IPS-18a (cell line): ENCODE data around the gene TPRG1L.

ENCODE experiments used
- H3K27ac ChIP-seq: one replicate; pipeline ENCODE4 v1.5.1; 2013; ENCODE audit warnings: low read length
- H3K27me3 ChIP-seq: one replicate; pipeline ENCODE4 v1.6.1; 2013; ENCODE audit warnings: mild to moderate bottlenecking, low read length; ENCODE audit not compliant: control insufficient read depth, insufficient read depth
- H3K36me3 ChIP-seq: one replicate; pipeline ENCODE4 v1.6.1; 2013; ENCODE audit warnings: low read depth, low read length; ENCODE audit not compliant: control insufficient read depth
- H3K4me1 ChIP-seq: one replicate; pipeline ENCODE4 v1.6.1; 2013; ENCODE audit warnings: low read depth, low read length; ENCODE audit not compliant: control insufficient read depth
- H3K4me3 ChIP-seq: one replicate; pipeline ENCODE4 v1.5.1; 2013; ENCODE audit warnings: low read length
- H3K9ac ChIP-seq: one replicate; pipeline ENCODE4 v1.6.1; 2013; ENCODE audit warnings: mild to moderate bottlenecking, low read length, moderate library complexity
- H3K9me3 ChIP-seq: one replicate; pipeline ENCODE4 v1.6.1; 2013; ENCODE audit warnings: low read depth, low read length; ENCODE audit not compliant: control insufficient read depth

The TPRG1L gene

DNA sequence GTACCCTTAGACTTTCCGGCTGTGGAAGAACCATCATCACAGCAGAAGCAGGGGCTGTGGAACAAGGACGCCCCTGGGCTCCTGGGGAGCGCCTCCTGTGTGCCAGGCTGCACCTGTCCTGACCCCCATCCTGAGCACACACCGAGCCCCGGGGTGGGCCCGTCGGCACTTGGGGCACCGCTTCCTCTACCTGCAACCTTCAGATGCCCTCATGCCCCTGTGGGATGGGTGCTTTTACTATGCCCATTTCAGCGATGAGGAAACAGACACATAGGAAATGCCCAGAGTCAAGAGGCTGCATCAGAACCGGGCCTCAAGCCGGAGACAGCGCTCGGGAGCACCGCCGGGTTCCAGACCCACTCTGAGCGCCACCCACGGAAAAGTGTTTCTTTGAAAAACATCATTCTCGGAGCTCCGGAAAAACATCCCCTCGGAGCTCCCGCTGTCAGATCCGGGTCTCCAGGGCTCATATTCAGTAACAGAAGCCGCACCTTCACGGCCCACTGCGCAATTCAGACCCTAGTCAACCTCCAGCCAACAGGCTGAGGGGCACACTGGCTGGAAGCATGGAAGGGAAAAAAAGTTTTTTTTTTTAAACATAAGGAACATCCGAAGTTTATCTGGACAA is 8.0 kb downstream of the TPRG1L start:
- Histone ChIP-seq H3K27ac (no peak overlapping the region), H3K9ac (no peak overlapping the region), H3K9me3 (no peaks in the 10 kb centered on the region), H3K36me3 (peaks cover 28% of the 10 kb centered on the region), H3K4me3 (no peak overlapping the region), H3K4me1 (peaks cover 3% of the 10 kb centered on the region), H3K27me3 (no peaks in the 10 kb centered on the region)

DNA sequence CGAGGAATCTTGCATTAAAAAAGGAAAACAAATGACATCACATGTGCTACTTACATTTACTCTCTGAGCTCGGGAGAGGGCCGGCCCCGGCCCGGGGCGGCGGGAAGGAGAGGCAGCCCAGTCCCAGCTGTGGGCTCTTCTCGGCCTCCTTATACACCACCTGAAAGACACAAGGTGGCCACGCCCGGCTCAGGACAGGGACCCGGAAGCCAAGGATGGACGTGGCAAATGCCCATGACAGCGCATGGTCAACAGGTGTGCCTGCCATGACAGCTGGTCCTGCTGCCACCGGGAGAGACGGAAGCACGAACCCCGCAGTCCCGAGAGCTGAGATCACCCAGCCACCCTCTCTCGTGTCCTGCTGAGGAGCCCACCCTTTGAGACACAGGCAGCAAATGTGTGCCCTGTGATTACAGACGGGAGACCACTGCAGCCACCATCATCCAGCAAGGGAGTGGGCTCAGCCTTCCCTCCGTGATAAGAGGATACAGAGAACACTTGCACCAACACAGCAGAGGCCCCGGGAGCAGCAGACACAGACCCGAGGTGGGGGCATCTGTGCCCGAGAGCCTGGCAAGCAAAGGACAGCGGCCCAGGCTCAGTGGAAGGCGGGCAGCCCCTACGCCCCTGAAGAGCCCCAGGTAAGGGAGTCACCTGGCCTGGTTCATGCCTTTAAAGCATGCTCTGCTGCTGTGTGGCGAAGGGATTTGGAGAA is 8.7 kb downstream of the TPRG1L start:
- Histone ChIP-seq H3K9me3 (no peaks in the 10 kb centered on the region), H3K27me3 (no peaks in the 10 kb centered on the region), H3K36me3 (peaks cover 27% of the 10 kb centered on the region), H3K4me3 (no peak overlapping the region), H3K9ac (no peak overlapping the region), H3K27ac (no peak overlapping the region), H3K4me1 (peaks cover 3% of the 10 kb centered on the region)

DNA sequence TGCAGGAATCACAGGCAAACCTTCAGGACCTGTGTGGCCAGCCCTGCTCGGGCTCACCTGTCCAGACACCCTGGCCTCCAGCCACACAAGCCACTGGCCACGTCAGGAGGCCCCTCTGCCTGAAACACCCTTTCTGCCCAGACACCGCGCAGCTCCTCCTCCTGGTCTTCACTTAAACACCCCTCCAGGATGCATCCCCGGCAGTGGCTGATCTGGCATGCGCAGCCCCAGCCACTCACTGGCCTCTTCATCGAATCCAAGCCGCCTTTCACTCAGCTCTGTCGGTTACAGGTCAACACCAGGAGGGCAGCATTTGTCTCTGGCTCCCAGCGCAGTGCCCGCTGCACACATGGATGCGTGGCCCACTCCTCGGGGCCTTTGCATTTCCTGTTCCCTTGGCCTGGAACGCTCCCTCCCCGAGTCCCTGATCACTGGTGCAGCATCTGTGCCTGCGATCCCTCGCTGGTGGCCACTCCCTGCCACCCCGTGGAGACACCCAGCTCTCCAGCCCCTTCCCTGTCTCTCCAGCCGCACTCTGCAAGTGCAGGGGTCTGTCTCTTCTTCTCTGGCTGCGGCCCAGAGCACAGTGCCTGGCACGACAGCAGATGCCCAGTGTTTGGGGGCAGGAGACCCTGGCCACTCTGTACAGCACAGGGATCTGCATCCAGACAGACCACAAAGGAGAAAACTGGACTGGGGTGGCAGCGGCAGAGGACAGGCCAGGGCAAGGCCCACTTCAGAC is 9.4 kb downstream of the TPRG1L start:
- H3K27me3 ChIP-seq, result no peaks in the 10 kb centered on the region
- no peak overlapping the region for H3K4me3 ChIP-seq
- H3K4me1 ChIP-seq, result peaks cover 3% of the 10 kb centered on the region
- no peak overlapping the region for H3K9ac ChIP-seq
- no peak overlapping the region for H3K27ac ChIP-seq
- H3K36me3 ChIP-seq, result peaks cover 21% of the 10 kb centered on the region
- H3K9me3 ChIP-seq, result no peaks in the 10 kb centered on the region

DNA sequence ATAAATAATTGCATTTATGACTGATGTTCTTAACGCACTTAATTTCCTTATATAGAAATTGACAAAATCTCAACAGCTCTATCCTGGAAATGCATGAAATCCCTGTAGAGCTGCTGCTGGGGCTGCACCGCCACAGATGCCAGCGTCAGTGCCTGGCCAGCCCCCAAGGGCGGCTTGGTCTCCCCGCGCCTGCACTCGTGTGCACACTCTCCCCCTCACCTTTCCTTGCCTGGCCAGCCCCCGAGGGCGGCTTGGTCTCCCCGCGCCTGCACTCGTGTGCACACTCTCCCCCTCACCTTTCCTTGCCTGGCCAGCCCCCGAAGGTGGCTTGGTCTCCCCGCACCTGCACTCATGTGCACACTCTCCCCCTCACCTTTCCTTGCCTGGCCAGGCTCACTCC is 11.3 kb downstream of the TPRG1L start:
- Histone ChIP-seq H3K27me3 (no peaks in the 10 kb centered on the region), H3K4me1 (peaks cover 3% of the 10 kb centered on the region), H3K27ac (no peak overlapping the region), H3K4me3 (no peak overlapping the region), H3K36me3 (peaks cover 12% of the 10 kb centered on the region), H3K9me3 (no peaks in the 10 kb centered on the region), H3K9ac (no peak overlapping the region)

DNA sequence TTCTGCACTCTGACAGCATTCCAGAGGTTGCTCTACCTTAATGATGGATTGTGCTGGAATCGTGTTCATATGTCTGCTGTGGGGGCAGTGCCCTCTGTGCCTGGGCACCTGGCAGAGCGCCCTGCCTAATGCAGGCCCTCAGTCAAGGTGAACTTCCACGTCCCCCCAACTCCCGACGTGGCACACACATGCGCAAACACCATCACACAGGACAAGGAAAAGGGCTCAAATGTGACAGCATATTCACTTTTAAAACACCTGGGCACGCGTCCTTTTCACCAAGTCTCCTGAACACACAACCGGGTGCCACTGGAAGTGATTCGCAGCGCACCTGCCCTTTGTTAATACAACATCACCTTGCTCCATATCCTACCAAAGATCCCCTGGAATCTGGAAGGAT is 11.7 kb downstream of the TPRG1L start:
- no peaks in the 10 kb centered on the region for H3K27me3 ChIP-seq
- H3K36me3 ChIP-seq, result peaks cover 12% of the 10 kb centered on the region
- H3K9ac ChIP-seq, result no peak overlapping the region
- no peak overlapping the region for H3K27ac ChIP-seq
- H3K4me3 ChIP-seq, result no peak overlapping the region
- H3K9me3 ChIP-seq, result no peaks in the 10 kb centered on the region
- peaks cover 3% of the 10 kb centered on the region for H3K4me1 ChIP-seq

DNA sequence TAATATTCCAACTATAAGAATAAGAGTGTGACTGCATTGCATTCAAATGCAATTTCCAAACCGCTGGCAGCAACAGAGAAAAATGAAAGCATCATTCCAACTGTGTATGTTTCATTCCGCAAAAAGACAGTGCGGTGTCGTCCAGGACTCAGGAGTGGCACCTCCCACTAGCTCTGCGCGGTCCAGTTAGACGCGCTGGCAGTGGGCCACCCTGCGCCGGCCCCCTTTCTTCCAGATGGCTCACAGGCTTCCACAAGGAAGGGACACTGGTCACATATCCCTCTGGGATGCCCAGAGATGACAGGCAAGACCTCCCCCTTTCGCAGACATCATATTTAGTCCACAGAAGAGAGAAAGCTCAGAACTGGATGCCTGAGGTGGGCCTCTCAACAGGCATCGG is 13.2 kb downstream of the TPRG1L start:
- no peak overlapping the region for H3K4me3 ChIP-seq
- H3K36me3 ChIP-seq, result peaks cover 12% of the 10 kb centered on the region
- H3K4me1 ChIP-seq, result no peaks in the 10 kb centered on the region
- no peak overlapping the region for H3K27ac ChIP-seq
- H3K9ac ChIP-seq, result no peak overlapping the region
- H3K27me3 ChIP-seq, result no peaks in the 10 kb centered on the region
- no peaks in the 10 kb centered on the region for H3K9me3 ChIP-seq

DNA sequence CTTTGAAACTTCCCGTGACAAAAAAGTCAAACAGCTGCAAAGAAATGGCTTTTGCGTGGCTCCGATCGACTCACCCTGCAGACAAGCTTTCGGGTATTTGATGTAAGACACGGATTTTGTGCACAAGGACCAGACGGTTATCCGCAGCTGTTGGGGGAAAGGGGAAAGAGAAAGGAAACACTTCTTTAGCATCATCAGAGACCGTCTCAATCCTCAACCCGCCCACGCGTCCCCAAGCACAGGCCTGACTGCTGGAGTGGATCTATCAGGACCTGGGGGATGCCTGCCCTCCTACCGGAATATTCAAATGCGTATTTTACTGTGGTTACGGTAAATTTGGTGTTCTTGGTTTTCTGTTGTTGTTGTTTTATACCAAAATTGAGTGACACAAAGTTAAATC is 13.9 kb downstream of the TPRG1L start:
- Histone ChIP-seq H3K4me1 (no peaks in the 10 kb centered on the region), H3K9me3 (no peaks in the 10 kb centered on the region), H3K27me3 (no peaks in the 10 kb centered on the region), H3K9ac (no peak overlapping the region), H3K4me3 (no peak overlapping the region), H3K36me3 (peaks cover 12% of the 10 kb centered on the region), H3K27ac (no peak overlapping the region)

DNA sequence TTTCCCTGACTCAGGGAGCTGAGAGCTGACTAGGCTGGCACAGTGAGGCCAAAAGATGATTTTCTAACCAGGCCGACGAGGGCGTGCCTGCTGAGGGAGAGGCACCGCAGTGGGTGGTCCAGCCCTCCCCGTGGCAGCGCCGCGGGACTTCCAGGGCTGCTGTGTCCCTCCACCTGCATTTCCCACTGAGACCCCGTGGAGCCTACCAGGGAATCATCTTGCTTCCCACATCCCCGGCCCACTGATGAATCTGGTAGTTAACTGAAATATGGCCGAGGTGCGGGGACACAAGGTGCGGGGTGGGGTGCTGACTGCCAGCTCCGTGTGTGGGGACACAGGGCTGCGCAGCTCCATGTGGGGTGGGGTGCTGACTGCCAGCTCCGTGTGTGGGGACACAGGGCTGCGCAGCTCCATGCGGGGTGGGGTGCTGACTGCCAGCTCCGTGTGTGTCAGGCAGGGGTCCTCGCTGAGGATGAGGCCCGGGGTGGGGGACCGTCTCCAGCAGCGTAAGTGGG is 14.6 kb downstream of the TPRG1L start:
- no peaks in the 10 kb centered on the region for H3K9me3 ChIP-seq
- peaks cover 12% of the 10 kb centered on the region for H3K36me3 ChIP-seq
- H3K27me3 ChIP-seq, result no peaks in the 10 kb centered on the region
- H3K4me1 ChIP-seq, result no peaks in the 10 kb centered on the region
- H3K9ac ChIP-seq, result no peak overlapping the region
- H3K4me3 ChIP-seq, result no peak overlapping the region
- no peak overlapping the region for H3K27ac ChIP-seq

DNA sequence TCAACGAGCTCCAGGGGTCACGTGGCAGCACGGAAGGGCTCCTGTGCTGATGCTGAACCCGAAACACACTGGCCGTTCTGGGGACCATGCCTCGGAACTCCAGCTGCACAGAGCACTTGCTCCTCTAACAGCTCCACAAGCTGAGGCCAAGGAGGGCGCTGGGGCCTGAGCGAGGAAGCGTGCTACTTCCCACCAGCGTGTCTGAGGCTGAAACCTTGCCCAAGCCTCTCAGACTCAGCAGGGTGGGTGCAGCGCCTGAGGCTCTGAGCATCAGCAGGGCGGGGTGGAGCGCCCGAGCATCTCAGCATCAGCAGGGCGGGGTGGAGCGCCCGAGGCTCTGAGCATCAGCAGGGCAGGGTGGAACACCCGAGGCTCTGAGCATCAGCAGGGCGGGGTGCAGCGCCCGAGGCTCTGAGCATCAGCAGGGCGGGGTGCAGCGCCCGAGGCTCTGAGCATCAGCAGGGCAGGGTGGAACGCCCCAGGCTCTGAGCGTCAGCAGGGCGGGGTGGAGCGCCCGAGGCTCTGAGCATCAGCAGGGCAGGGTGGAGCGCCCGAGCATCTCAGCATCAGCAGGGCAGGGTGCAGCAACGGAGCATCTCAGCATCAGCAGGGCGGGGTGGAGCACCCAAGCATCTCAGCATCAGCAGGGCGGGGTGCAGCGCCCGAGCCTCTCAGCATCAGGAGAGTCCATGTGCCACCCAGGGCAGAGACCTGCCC is 15.5 kb downstream of the TPRG1L start:
- H3K9ac ChIP-seq, result no peak overlapping the region
- peaks cover 11% of the 10 kb centered on the region for H3K36me3 ChIP-seq
- no peaks in the 10 kb centered on the region for H3K4me1 ChIP-seq
- no peaks in the 10 kb centered on the region for H3K9me3 ChIP-seq
- H3K27me3 ChIP-seq, result no peaks in the 10 kb centered on the region
- no peak overlapping the region for H3K27ac ChIP-seq
- no peak overlapping the region for H3K4me3 ChIP-seq

DNA sequence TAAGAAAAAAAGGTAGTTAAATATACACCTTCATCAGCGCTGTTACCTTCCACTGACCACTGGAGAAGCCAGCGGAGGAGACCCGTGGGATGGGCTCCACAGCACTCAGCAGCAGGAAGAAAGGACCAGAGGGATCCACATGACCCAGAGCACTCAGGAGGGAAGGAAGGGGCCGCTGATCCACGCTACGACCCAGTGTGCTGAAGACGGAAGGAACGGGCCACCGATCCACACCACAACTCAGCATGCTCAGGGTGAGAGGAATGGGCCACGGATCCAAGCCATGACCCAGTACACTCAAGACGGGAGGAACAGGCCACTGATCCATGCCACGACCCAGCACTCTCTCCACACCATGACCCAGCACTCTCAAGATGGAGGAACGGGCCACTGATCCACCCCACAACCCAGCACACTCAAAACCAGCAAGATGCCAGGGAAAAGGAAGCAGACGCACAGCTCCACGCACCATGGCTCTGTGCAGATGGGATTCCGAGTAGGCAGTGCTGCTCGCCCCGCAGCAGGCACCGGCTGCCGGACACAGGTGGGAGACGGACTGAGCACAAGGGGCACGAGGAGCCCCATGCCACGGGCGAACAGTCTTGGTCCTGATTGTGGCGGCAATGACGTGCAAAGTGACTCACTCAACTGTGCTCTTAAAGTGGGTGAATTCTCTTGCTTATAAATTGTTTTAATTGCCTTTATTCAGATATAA is 16.4 kb downstream of the TPRG1L start:
- H3K9me3 ChIP-seq, result no peaks in the 10 kb centered on the region
- H3K36me3 ChIP-seq, result peaks cover 5% of the 10 kb centered on the region
- no peak overlapping the region for H3K27ac ChIP-seq
- H3K27me3 ChIP-seq, result no peaks in the 10 kb centered on the region
- H3K9ac ChIP-seq, result no peak overlapping the region
- no peaks in the 10 kb centered on the region for H3K4me1 ChIP-seq
- H3K4me3 ChIP-seq, result no peak overlapping the region

DNA sequence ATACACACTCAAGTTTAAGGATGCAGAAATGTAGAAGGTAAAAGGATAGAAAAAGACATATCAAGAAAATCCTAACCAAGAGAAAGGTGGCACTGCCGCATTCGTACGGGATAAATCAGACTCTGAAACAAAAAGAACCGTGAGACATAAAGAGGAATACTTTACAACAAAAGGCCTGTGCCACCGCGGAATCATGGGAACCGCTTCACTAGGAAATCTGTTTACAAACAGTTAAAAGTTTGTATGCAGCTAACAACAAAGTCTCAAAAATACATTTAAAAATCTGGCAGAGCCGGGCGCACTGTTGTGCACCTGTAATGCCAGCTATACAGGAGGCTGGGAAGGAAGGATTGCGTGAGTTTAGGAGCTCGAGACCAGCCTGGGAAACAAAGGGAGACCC is 17.0 kb downstream of the TPRG1L start:
- Histone ChIP-seq H3K4me1 (no peaks in the 10 kb centered on the region), H3K9me3 (no peaks in the 10 kb centered on the region), H3K27me3 (no peaks in the 10 kb centered on the region), H3K4me3 (no peak overlapping the region), H3K9ac (no peak overlapping the region), H3K27ac (no peak overlapping the region), H3K36me3 (peaks cover 10% of the 10 kb centered on the region)
